Tibial nerve (tissue), 4 donors: ENCODE measurements around the gene PRDX5. TPM values are rescaled to one million over a fixed set of nuclear protein-coding genes. Genes with fewer than 3 reads are reported as not detected.
A peak's percentile ranks its signal among the peaks of the same experiment; 100 is the strongest.

Experiments used
- DNase-seq, 2 donors: peaks; one replicate each; pipeline ENCODE4 v3.0.0-alpha.2; 2019; ENCODE audit warnings: low spot score in 2 of 2
- H3K27ac ChIP-seq, 4 donors: fragments of 200-600 bp; sonication (generic) in 3 of 4; one replicate each; pipeline ENCODE4 v1.5.1; 2017 to 2019; ENCODE audit warnings: mild to moderate bottlenecking in 1 of 4
- H3K27me3 ChIP-seq, 2 donors: fragments of 200-600 bp; sonication (generic) in 1 of 2; one replicate each; pipeline versions ENCODE4 v1.5.1 to v1.6.0; 2017 to 2019
- H3K36me3 ChIP-seq, 3 donors: fragments of 200-600 bp; sonication (generic); one replicate each; pipeline ENCODE4 v1.5.1; 2018 to 2019
- H3K4me1 ChIP-seq, 4 donors: fragments of 200-600 bp; sonication (generic) in 3 of 4; one replicate each; pipeline ENCODE4 v1.5.1; 2017 to 2019
- H3K4me3 ChIP-seq, 4 donors: fragments of 200-600 bp; sonication (generic) in 3 of 4; one replicate each; pipeline ENCODE4 v1.5.1; 2017 to 2019; ENCODE audit warnings: mild to moderate bottlenecking in 1 of 4, moderate library complexity in 1 of 4
- H3K9me3 ChIP-seq, 4 donors: fragments of 200-600 bp; sonication (generic) in 3 of 4; one replicate each; pipeline ENCODE4 v1.5.1; 2017 to 2019
- CTCF ChIP-seq, 5 experiments: fragments of 200-600 bp in 3 of 5; fragments of 450-650 bp in 2 of 5; sonication (generic) in 3 of 5; IDR thresholded peaks; one replicate each; pipeline ENCODE4 v1.5.1; 2016 to 2019; ENCODE audit warnings: antibody characterized with exemption in 5 of 5, mild to moderate bottlenecking in 3 of 5, moderate library complexity in 2 of 5
- EP300 ChIP-seq, 2 donors: sonication (generic); formaldehyde crosslinking; IDR thresholded peaks; one replicate each; pipeline ENCODE4 v1.6.1; 2017; ENCODE audit warnings: antibody characterized with exemption in 2 of 2, mild to moderate bottlenecking in 1 of 2
- POLR2A ChIP-seq, 2 donors: fragments of 450-650 bp; IDR thresholded peaks; one replicate each; pipeline ENCODE4 v1.6.1; 2017; ENCODE audit warnings: antibody characterized with exemption in 2 of 2, mild to moderate bottlenecking in 2 of 2, moderate library complexity in 2 of 2
- WGBS, 2 donors: methylation state at CpG; one replicate each; pipeline ENCODE4 v1.1.5; 2018; 5-methylcytosine and 5-hydroxymethylcytosine counted together
- total RNA-seq, 4 donors: library from RNA; depleted of rRNA; stranded (reverse); fragments of >200 nt; gene quantifications; one replicate each; pipeline ENCODE4 v1.1.0, GENCODE V29; 2016

The PRDX5 gene
- total RNA-seq, 4 donors from 2014 or later: 142 to 246 (median 204) TPM

DNA sequence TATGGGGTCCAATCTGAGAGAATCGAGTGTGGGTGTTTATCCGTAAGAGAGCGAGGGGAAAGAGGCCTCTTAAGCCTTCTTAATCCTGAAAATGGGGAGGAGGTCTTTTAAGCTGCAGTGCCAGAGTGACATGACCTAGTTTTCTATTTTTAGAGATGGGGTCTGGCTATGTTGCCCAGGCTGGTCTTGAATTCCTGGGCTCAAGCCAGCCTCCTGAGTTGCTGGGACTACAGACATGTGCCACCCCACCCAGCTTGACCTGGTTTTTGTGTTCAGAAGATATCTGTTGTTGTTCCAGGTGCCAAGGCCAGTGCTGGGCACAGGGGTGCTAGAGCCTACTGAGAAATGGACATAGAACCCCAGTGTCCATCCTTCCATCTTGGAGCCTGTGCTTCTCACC lies 34.8 kb upstream of the PRDX5 start:
- Histone ChIP-seq H3K4me3 (no peak overlapping the region), H3K27ac (peak overlapping the region in 2 of 4 donors; percentile 93 to 98), H3K27me3 (no peaks in the 10 kb centered on the region), H3K9me3 (no peaks in the 10 kb centered on the region), H3K36me3 (peaks cover 0 to 33% (median 0%) of the 10 kb centered on the region in 3 donors), H3K4me1 (peaks cover 0 to 30% (median 21%) of the 10 kb centered on the region in 4 donors)
- WGBS, 2 donors: 86 to 88% methylated on average over 3 of the region's 3 CpGs
- no peak for DNase-seq
- TF ChIP-seq CTCF (IDR thresholded peaks at IDR 0.05) (no peak), POLR2A (IDR thresholded peaks at IDR 0.05) (no peak), EP300 (IDR thresholded peaks at IDR 0.05) (no peak)

GRCh38 chr11:64284048-64284961 lies 33.6 kb upstream of the PRDX5 start, which contains the start of gene BAD:
TSS of gene BAD (minus strand) at chr11:64284665. CDS start at chr11:64284368, 297 bp downstream.
- Histone ChIP-seq H3K27ac (peak within 1 kb of the TSS; percentile 91 to 98 (median 94)), H3K9me3 (no peaks in the 10 kb centered on the region), H3K4me1 (peaks cover 0 to 30% (median 21%) of the 10 kb centered on the region in 4 donors), H3K27me3 (no peaks in the 10 kb centered on the region), H3K4me3 (peak within 1 kb of the TSS; percentile 79 to 84 (median 82)), H3K36me3 (peaks cover 0 to 30% (median 0%) of the 10 kb centered on the region in 3 donors)
- TF ChIP-seq EP300 (IDR thresholded peaks at IDR 0.05) (peak; percentile 24 to 92), CTCF (IDR thresholded peaks at IDR 0.05) (no peak), POLR2A (IDR thresholded peaks at IDR 0.05) (peak; percentile 43 to 65)
- peak; percentile 91 to 94 for DNase-seq
- WGBS, 2 donors: 8 to 10% methylated on average over 13 to 15 of the region's 44 CpGs

- peak; percentile 66 to 81 for DNase-seq
- H3K27ac ChIP-seq: peak within 1 kb of the TSS; percentile 91 to 98 (median 94)
- peaks cover 0 to 9% of the 10 kb centered on the region in 2 donors for H3K27me3 ChIP-seq
- TF ChIP-seq EP300 (IDR thresholded peaks at IDR 0.05) (peak in 1 of 2 donors; percentile 4), POLR2A (IDR thresholded peaks at IDR 0.05) (peak in 1 of 2 donors; percentile 13), CTCF (IDR thresholded peaks at IDR 0.05) (peak in 2 of 5 experiments; percentile 33 to 43)
- H3K9me3 ChIP-seq: no peaks in the 10 kb centered on the region
- H3K4me1 ChIP-seq: peaks cover 0 to 30% (median 21%) of the 10 kb centered on the region in 4 donors
- 0 to 1% methylated on average over 19 to 56 of the region's 102 CpGs for WGBS, 2 donors
- peak within 1 kb of the TSS; percentile 79 to 84 (median 82) for H3K4me3 ChIP-seq
- H3K36me3 ChIP-seq: peaks cover 0 to 36% (median 0%) of the 10 kb centered on the region in 3 donors
Measured at GRCh38 chr11:64284962-64285884, 32.7 kb upstream of the PRDX5 start, which contains the start of gene GPR137. TSS of gene GPR137 (plus strand) at chr11:64285848. CDS start at chr11:64286525, 677 bp downstream.

- Histone ChIP-seq H3K27me3 (peaks cover 0 to 17% of the 10 kb centered on the region in 2 donors), H3K4me1 (peaks cover 0 to 32% (median 23%) of the 10 kb centered on the region in 4 donors), H3K9me3 (no peaks in the 10 kb centered on the region), H3K36me3 (peaks cover 0 to 30% (median 0%) of the 10 kb centered on the region in 3 donors), H3K27ac (peak overlapping the region; percentile 91 to 98 (median 94)), H3K4me3 (peak overlapping the region; percentile 79 to 84 (median 82))
- TF ChIP-seq CTCF (IDR thresholded peaks at IDR 0.05): no peak
- TF ChIP-seq POLR2A (IDR thresholded peaks at IDR 0.05): no peak
- TF ChIP-seq EP300 (IDR thresholded peaks at IDR 0.05): no peak
- WGBS, 2 donors: 31 to 43% methylated on average over 23 to 33 of the region's 40 CpGs
- DNase-seq: no peak
Measured at GRCh38 chr11:64285885-64286800, 31.8 kb upstream of the PRDX5 start.
